Gastroesophageal sphincter (tissue), 3 donors: ENCODE data around the gene FHIT.

ENCODE experiments used
- POLR2A ChIP-seq, 2 donors: fragments of 450-650 bp; IDR thresholded peaks; one replicate each; pipeline ENCODE4 v1.6.1; 2017; ENCODE audit warnings: antibody characterized with exemption in 2 of 2, mild to moderate bottlenecking in 2 of 2, moderate library complexity in 1 of 2
- POLR2AphosphoS5 ChIP-seq: sonication (generic); formaldehyde crosslinking; IDR thresholded peaks from one replicate; pipeline ENCODE4 v1.6.1; 2017; ENCODE audit warnings: antibody characterized with exemption
- TF ChIP-seq, protein P1 (sequence below), 4 experiments: fragments of 200-600 bp in 2 of 4; fragments of 450-650 bp in 2 of 4; sonication (generic) in 1 of 4; IDR thresholded peaks; one replicate each; pipeline ENCODE4 v1.5.1; 2017 to 2019; ENCODE audit warnings: antibody characterized with exemption in 4 of 4, mild to moderate bottlenecking in 2 of 4, moderate library complexity in 2 of 4

DNA sequence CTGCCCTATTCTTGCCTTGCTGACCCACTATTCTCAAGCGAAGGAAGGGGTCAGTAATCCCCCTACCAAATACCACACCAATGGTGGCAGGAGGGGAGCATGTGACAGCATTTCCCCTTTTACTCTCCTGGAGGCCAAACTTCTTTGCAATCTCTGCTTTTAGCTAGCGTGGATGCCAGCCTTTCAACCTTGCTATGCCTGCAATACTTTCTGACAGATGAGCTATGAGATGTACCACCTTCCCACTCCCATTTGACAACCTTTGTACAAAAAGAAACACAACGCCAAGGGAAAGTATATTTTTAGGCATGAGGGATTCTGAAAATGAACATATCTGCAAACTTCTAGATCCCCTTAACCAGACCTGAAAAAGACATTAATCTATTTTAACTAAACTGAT, 302.1 kb downstream of the FHIT start:
- TF ChIP-seq, protein P1, sequence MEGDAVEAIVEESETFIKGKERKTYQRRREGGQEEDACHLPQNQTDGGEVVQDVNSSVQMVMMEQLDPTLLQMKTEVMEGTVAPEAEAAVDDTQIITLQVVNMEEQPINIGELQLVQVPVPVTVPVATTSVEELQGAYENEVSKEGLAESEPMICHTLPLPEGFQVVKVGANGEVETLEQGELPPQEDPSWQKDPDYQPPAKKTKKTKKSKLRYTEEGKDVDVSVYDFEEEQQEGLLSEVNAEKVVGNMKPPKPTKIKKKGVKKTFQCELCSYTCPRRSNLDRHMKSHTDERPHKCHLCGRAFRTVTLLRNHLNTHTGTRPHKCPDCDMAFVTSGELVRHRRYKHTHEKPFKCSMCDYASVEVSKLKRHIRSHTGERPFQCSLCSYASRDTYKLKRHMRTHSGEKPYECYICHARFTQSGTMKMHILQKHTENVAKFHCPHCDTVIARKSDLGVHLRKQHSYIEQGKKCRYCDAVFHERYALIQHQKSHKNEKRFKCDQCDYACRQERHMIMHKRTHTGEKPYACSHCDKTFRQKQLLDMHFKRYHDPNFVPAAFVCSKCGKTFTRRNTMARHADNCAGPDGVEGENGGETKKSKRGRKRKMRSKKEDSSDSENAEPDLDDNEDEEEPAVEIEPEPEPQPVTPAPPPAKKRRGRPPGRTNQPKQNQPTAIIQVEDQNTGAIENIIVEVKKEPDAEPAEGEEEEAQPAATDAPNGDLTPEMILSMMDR (IDR thresholded peaks at IDR 0.05), result no peak
- TF ChIP-seq POLR2A (IDR thresholded peaks at IDR 0.05), result no peak
- TF ChIP-seq POLR2AphosphoS5, result no peak
